ENCODE measurements around the gene NECAB3. TPM values are rescaled to one million over a fixed set of nuclear protein-coding genes. Genes with fewer than 3 reads are reported as not detected.
A peak's percentile ranks its signal among the peaks of the same experiment; 100 is the strongest.

NECAB3 gene
- total and polyA plus RNA-seq, 2 of the 13 experiments (the other 11 are each of a cell fraction or from before 2014, with no cell fraction given), result 61.5 to 65.5 TPM

DNA sequence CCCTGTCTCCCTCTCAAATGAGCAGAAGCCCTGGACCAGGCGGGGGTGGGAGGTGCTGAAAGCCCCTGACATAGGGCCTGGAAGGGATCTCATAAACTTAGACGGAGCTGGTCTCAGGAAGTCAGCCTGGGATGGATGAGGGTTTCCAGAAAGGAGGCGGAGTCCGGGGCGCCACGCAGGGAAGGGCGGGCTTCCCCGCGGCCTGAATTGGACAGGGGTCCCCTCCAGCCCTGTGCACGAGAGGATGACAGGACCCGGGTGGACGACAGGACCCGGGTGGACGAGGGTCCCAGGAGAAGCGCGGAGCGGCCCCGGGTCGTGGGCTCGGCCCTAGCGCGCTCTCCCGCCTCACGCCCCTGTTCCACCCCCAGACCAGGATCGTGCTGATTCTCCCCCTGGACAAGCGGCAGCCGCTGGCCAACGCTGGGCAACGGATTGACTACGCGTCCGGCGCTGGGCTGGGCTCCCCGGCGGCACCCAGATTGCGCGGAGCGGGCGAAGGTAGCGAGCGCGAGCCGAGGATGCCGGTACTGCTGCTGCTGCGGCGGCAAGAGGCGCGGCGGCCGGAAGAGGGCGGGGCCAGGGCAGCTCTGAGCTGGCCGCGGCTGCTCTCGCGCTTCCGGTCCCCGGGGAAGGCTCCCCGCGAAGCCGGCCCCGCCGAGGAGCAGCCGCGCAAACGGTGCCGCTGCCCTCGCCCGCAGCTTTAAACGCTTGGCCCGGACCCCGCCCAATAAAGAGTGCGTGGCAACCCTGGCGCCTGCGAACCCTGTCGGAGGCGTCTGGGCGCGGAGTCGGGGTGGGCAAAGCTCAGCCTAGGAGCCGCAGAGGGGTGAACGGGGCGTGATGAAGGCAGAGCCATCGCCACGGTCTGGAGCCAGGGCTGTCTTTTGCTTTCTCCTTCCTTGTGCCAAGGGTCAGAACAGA, 10.8 kb downstream of the NECAB3 start (continued):
- TF ChIP-seq, protein P1, sequence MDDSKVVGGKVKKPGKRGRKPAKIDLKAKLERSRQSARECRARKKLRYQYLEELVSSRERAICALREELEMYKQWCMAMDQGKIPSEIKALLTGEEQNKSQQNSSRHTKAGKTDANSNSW (CRISPR knock-in tag; IDR thresholded peaks at IDR 0.05; ENCODE audit: borderline replicate concordance), result peak; percentile 84
- no peak for TF ChIP-seq EZH2 (conservative IDR thresholded peaks at IDR 0.05; ENCODE audit: low read depth, low read length)
- no peak for TF ChIP-seq MBD4 (IDR thresholded peaks at IDR 0.05; ENCODE audit: borderline replicate concordance, low read length)
- peak; percentile 31 for TF ChIP-seq PTBP1 (IDR thresholded peaks at IDR 0.05; ENCODE audit: low read depth, low read length, poor library complexity, severe bottlenecking)
- peak; percentile 85 for TF ChIP-seq GMEB1 (CRISPR knock-in tag; IDR thresholded peaks at IDR 0.05; ENCODE audit: borderline replicate concordance)
- peak; percentile 57 for TF ChIP-seq HNRNPH1 (optimal IDR thresholded peaks at IDR 0.05; ENCODE audit: low read depth, low read length)
- TF ChIP-seq ZNF280B (CRISPR knock-in tag; IDR thresholded peaks at IDR 0.05; ENCODE audit: borderline replicate concordance), result peak; percentile 91; the same call in 1 of the 2 replicates
- peak; percentile 78 for TF ChIP-seq GATAD1 (CRISPR knock-in tag; IDR thresholded peaks at IDR 0.05)
- TF ChIP-seq SIN3A (IDR thresholded peaks at IDR 0.05; ENCODE audit: borderline replicate concordance, low read depth, low read length), result peak; percentile 56; the same call in 1 of the 2 replicates
- peak; percentile 45; the same call in 1 of the 2 replicates for TF ChIP-seq RNF2 (conservative IDR thresholded peaks at IDR 0.05; ENCODE audit: low read depth)
- peak; percentile 87 for TF ChIP-seq TERF1 (CRISPR knock-in tag; IDR thresholded peaks at IDR 0.05)
- TF ChIP-seq PCBP2 (optimal IDR thresholded peaks at IDR 0.05; ENCODE audit: low read depth, low read length, poor library complexity, severe bottlenecking), result no peak
- TF ChIP-seq ZNF687 (CRISPR knock-in tag; IDR thresholded peaks at IDR 0.05), result peak; percentile 99
- no peak; the same call in 1 of the 2 replicates for TF ChIP-seq MATR3 (CRISPR knock-in tag; IDR thresholded peaks at IDR 0.05)
- no peak for TF ChIP-seq SOX13 (IDR thresholded peaks at IDR 0.05)
- TF ChIP-seq SOX13 (CRISPR knock-in tag; conservative IDR thresholded peaks at IDR 0.05 in 1 of 2, IDR thresholded peaks at IDR 0.05 in 1 of 2), result no peak
- TF ChIP-seq TP53 (CRISPR knock-in tag; conservative IDR thresholded peaks at IDR 0.05), result peak; percentile 32; the same call in 1 of the 2 replicates
- peak; percentile 96 for TF ChIP-seq ZMAT3 (CRISPR knock-in tag; conservative IDR thresholded peaks at IDR 0.05)
- no peak for TF ChIP-seq POLR2AphosphoS2 (IDR thresholded peaks at IDR 0.05; ENCODE audit: low read depth, low read length)
